Keratinocyte (primary cell): ENCODE measurements around the gene CHST12.

Experiments
- EZH2 ChIP-seq: IDR thresholded peaks from one replicate; pipeline ENCODE4 v1.6.1; 2012; ENCODE audit warnings: inconsistent platforms, mild to moderate bottlenecking, low read length, moderate library complexity
- TF ChIP-seq, protein P1 (sequence below), 3 experiments: IDR thresholded peaks in 1 of 3; conservative IDR thresholded peaks in 1 of 3; optimal IDR thresholded peaks in 1 of 3; 2 replicates in 2 of 3; 3 replicates in 1 of 3; pipeline versions ENCODE3 to v1.5.1; 2011; ENCODE audit warnings: low read length in 3 of 3, mild to moderate bottlenecking in 3 of 3, moderate library complexity in 2 of 3, control low read depth in 1 of 3, inconsistent platforms in 1 of 3; ENCODE audit not compliant: insufficient read depth in 2 of 3; ENCODE audit errors: extremely low read depth in 1 of 3

GRCh38 chr7:2437537-2438148, 34.2 kb downstream of the CHST12 start:
- TF ChIP-seq, protein P1, sequence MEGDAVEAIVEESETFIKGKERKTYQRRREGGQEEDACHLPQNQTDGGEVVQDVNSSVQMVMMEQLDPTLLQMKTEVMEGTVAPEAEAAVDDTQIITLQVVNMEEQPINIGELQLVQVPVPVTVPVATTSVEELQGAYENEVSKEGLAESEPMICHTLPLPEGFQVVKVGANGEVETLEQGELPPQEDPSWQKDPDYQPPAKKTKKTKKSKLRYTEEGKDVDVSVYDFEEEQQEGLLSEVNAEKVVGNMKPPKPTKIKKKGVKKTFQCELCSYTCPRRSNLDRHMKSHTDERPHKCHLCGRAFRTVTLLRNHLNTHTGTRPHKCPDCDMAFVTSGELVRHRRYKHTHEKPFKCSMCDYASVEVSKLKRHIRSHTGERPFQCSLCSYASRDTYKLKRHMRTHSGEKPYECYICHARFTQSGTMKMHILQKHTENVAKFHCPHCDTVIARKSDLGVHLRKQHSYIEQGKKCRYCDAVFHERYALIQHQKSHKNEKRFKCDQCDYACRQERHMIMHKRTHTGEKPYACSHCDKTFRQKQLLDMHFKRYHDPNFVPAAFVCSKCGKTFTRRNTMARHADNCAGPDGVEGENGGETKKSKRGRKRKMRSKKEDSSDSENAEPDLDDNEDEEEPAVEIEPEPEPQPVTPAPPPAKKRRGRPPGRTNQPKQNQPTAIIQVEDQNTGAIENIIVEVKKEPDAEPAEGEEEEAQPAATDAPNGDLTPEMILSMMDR (optimal IDR thresholded peaks at IDR 0.05 in 1 of 3, IDR thresholded peaks at IDR 0.05 in 1 of 3, conservative IDR thresholded peaks at IDR 0.05 in 1 of 3; ENCODE audit: extremely low read depth in 1 of 3, insufficient read depth in 2 of 3, low read length in 3 of 3): no peak
- TF ChIP-seq EZH2: no peak
